Measurements from ENCODE around the gene VPS54.

Gene VPS54

DNA sequence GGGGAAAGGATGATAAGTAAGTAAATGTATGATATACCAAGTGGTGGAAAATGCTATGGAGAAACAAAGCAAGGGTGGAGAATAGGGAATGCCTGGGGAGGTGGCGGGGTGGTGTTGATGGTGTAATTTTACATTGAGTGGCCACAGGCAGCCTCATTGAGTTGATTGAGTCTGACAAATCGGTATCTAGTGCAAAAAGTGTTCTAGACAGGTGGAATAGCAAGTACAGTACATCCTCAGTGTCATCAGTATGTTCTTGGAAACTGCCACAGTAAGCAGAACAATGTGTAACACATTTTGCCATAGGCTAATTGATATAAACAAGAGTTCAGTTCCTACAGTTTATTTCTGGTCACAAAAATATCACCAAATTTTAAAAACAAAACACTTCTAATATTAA, 131.2 kb downstream of the VPS54 start:
- DNase-seq (ENCODE audit: low read depth), result no peak
- TF ChIP-seq, protein P1, sequence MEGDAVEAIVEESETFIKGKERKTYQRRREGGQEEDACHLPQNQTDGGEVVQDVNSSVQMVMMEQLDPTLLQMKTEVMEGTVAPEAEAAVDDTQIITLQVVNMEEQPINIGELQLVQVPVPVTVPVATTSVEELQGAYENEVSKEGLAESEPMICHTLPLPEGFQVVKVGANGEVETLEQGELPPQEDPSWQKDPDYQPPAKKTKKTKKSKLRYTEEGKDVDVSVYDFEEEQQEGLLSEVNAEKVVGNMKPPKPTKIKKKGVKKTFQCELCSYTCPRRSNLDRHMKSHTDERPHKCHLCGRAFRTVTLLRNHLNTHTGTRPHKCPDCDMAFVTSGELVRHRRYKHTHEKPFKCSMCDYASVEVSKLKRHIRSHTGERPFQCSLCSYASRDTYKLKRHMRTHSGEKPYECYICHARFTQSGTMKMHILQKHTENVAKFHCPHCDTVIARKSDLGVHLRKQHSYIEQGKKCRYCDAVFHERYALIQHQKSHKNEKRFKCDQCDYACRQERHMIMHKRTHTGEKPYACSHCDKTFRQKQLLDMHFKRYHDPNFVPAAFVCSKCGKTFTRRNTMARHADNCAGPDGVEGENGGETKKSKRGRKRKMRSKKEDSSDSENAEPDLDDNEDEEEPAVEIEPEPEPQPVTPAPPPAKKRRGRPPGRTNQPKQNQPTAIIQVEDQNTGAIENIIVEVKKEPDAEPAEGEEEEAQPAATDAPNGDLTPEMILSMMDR (IDR thresholded peaks at IDR 0.05; ENCODE audit: insufficient read depth, low read depth, low read length, missing control alignments), result no peak
- no peak overlapping the region for H3K4me3 ChIP-seq (ENCODE audit: low read length)

DNA sequence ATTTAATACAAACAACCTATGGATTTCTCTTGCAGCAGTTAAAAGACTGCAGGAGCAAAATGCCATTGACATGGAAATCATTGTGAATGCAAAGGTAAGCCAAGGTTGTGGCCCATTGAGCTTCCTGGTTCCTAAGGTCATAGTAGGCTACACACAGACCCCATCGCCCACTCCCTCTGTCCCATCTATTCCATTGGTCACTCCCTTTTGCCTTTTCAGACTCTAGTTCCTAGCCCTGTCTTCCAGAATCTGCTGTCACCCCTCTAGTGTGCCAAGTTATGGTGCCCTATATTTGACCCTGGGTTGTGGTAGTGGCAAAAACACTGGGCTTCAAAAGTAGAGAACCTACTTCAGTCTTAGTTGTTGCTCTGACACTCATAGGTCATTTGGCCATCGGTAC, 132.8 kb downstream of the VPS54 start:
- no peak overlapping the region for H3K4me3 ChIP-seq (ENCODE audit: low read length)
- no peak for DNase-seq (ENCODE audit: low read depth)
- TF ChIP-seq, protein P1 (IDR thresholded peaks at IDR 0.05; ENCODE audit: insufficient read depth, low read depth, low read length, missing control alignments), result no peak

DNA sequence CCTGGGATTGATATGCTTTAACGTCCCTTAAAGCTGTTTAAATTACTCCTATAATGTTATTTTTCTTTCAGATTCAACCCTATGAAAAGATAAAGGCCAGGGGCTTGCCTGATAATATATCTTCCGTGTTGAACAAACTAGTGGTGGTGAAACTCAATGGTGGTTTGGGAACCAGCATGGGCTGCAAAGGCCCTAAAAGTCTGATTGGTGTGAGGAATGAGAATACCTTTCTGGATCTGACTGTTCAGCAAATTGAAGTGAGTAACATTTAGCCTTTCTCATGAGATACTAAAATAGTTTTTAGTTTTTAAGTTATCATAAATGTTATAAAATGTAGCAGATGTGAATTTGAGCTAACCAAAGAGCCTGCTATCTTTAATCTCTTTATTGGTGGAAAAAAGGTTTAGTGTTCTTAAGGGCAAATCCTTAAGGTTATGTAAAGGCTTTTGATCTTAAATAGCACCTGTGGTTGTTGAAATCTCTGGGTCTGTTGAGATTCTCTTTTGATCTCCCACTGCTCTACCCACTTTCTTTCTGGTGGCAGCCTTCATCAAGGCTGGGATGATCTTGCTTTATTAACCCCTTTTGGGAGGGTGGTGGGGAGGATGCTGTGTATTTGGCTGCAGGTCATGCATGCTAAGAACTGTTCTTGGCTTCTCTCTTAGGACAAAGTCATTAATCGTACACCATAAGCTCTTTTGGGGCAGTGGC, 136.7 kb downstream of the VPS54 start:
- TF ChIP-seq, protein P1 (IDR thresholded peaks at IDR 0.05; ENCODE audit: insufficient read depth, low read depth, low read length, missing control alignments), result no peak
- DNase-seq (ENCODE audit: low read depth), result no peak
- H3K4me3 ChIP-seq (ENCODE audit: low read length), result no peak overlapping the region

DNA sequence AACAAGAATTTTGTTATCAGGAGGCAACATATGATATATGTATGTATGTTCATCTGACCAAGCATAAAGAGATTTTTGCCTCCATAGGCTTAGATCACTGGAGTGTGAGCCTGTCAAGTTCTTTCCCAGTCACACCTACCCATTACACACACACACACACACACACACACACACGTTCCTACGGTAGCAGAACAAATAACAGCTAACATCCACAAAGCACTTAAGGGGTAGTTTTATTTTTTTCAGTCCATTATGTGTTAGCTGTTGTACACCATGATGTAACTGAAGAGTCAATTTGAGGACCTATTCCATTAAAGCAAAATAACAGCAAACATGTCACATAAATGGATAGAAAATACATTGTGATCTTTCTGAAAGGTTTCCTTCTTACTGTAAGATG, 138.0 kb downstream of the VPS54 start:
- DNase-seq (ENCODE audit: low read depth), result no peak
- TF ChIP-seq, protein P1 (IDR thresholded peaks at IDR 0.05; ENCODE audit: insufficient read depth, low read depth, low read length, missing control alignments), result no peak
- H3K4me3 ChIP-seq (ENCODE audit: low read length), result no peak overlapping the region

DNA sequence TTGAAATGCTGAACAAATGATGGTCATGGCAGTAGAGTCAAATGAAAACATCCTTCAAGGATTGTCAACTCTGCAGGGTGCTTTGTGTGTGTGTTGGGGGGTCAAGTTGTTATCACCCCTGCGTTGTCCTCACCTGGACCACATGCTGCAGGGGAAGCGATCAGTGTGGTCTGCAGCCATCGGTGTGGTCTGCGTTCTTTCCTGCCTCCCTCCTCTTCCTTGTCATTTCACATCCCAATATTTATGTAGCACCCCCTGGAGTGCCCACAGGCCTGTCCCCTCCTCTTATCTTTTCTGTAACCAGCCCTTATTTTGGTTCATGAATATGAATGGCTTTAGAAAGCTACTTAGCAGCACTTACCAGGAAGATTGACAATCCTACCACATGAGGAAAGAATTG, 138.6 kb downstream of the VPS54 start:
- no peak overlapping the region for H3K4me3 ChIP-seq (ENCODE audit: low read length)
- TF ChIP-seq, protein P1 (IDR thresholded peaks at IDR 0.05; ENCODE audit: insufficient read depth, low read depth, low read length, missing control alignments), result no peak
- no peak for DNase-seq (ENCODE audit: low read depth)

DNA sequence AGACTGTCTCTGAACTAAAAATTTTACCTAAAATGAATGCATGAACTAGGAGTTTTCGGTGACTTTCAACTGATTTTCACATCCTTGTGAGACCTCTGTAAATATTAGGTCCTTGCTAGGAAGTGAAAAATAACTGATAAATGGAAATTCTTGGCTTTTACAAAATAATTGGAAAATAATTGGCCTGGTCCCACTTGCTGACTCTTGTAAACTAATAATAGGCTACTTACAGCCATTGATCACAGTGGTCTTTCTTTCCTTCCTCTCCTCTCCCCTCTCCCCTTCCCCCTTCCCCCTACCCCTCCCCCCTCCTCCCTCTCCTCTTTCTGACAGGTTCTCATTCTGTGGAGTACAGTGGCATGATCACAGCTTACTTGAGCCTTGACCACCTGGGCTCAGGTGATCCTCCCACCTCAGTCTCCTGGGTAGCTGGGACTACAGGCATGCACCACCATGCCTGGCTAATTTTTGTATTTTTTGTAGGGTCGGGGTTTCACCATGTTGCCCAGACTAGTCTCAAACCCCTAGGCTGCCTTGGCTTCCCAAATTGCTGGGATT, 139.3 kb downstream of the VPS54 start:
- H3K4me3 ChIP-seq (ENCODE audit: low read length), result no peak overlapping the region
- TF ChIP-seq, protein P1 (IDR thresholded peaks at IDR 0.05; ENCODE audit: insufficient read depth, low read depth, low read length, missing control alignments), result no peak
- DNase-seq (ENCODE audit: low read depth), result no peak

DNA sequence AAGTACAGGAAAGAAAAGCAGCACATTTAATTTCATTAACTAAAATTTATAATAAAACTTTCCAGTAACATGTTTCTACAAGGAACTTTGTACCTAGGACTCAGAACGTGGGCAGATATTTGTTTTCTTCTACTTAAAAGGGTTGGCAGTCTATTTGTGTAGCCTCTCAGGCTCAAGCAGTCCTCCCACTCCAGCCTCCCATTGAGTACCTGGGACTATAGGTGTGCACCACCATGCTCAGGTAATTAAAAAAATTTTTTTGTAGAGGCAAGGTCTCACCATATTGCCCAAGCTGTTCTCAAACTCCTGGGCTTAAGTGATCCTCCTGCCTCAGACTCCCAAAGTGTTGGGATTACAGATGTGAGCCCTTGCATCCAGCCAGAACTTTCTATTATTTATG, 140.7 kb downstream of the VPS54 start:
- TF ChIP-seq, protein P1 (IDR thresholded peaks at IDR 0.05; ENCODE audit: insufficient read depth, low read depth, low read length, missing control alignments), result no peak
- H3K4me3 ChIP-seq (ENCODE audit: low read length), result no peak overlapping the region
- no peak for DNase-seq (ENCODE audit: low read depth)
